Measurements from ENCODE around the gene KCND2.

The KCND2 gene

GRCh38 chr7:120353171-120353570 lies 80.2 kb downstream of the KCND2 start:
- Mint-ChIP-seq H3K9me3 (peaks cover 7% of the 10 kb centered on the region), H3K36me3 (ENCODE audit: low read depth) (no peaks in the 10 kb centered on the region), H3K27me3 (no peaks in the 10 kb centered on the region), H3K27ac (no peak overlapping the region), H3K4me3 (no peak overlapping the region), H3K4me1 (ENCODE audit: low read depth) (no peaks in the 10 kb centered on the region)
- DNase-seq: no peak

- no peaks in the 10 kb centered on the region for H3K4me1 Mint-ChIP-seq (ENCODE audit: low read depth)
- no peak for DNase-seq
- peaks cover 5% of the 10 kb centered on the region for H3K9me3 Mint-ChIP-seq
- H3K4me3 Mint-ChIP-seq: no peak overlapping the region
- H3K27me3 Mint-ChIP-seq: no peaks in the 10 kb centered on the region
- H3K36me3 Mint-ChIP-seq (ENCODE audit: low read depth): no peaks in the 10 kb centered on the region
- H3K27ac Mint-ChIP-seq: no peak overlapping the region
These were observed 87.9 kb downstream of the KCND2 start for GRCh38 chr7:120360918-120361317.

DNA sequence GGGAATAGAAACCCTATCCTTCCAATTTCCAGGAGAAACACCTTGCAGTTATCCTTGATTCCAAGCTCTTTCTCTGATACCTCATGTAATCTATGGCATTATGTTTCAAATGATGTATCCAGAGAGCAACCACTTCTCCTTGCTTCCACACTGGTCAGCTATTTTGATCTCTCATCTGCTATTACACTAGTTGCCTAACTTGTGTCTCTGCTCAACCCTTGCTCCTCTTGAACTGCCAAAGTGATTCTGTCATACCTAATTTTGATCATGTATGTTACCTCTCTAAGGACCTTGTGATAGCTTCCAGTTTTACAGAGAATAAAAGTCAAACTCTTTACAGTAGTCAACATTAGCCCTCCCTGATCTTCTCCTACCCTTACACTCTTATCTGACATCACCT lies 90.4 kb downstream of the KCND2 start:
- Mint-ChIP-seq H3K36me3 (ENCODE audit: low read depth) (no peaks in the 10 kb centered on the region), H3K27me3 (no peaks in the 10 kb centered on the region), H3K4me3 (no peak overlapping the region), H3K9me3 (peaks cover 5% of the 10 kb centered on the region), H3K27ac (no peak overlapping the region), H3K4me1 (ENCODE audit: low read depth) (no peaks in the 10 kb centered on the region)
- DNase-seq: no peak

DNA sequence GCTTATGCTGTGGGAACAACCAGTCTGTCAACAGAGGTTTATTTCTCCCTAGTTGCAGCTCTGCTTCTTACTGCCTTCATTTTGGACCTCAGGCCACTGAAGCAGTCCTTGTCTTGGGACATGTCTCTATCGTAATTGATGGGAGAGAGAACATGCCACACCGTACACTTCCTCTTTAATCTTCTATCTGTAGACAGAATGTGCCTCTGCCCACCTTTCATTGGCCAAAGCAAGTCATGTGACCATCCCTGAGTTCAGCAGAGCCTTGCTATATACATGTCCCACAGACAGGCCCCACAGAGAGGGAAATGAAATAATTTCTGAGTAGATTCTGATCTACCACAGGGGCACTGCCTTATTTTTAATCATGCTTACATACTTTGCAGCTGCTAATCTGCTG lies 98.0 kb downstream of the KCND2 start:
- Mint-ChIP-seq H3K4me1 (ENCODE audit: low read depth) (no peaks in the 10 kb centered on the region), H3K27me3 (no peaks in the 10 kb centered on the region), H3K27ac (no peak overlapping the region), H3K4me3 (no peak overlapping the region), H3K9me3 (peaks cover 3% of the 10 kb centered on the region), H3K36me3 (ENCODE audit: low read depth) (no peaks in the 10 kb centered on the region)
- DNase-seq: no peak

GRCh38 chr7:120373174-120373573 lies 100.2 kb downstream of the KCND2 start:
- Mint-ChIP-seq H3K4me3 (no peak overlapping the region), H3K36me3 (ENCODE audit: low read depth) (no peaks in the 10 kb centered on the region), H3K9me3 (peaks cover 3% of the 10 kb centered on the region), H3K4me1 (ENCODE audit: low read depth) (no peaks in the 10 kb centered on the region), H3K27ac (no peak overlapping the region), H3K27me3 (no peaks in the 10 kb centered on the region)
- DNase-seq: no peak

- Mint-ChIP-seq H3K36me3 (ENCODE audit: low read depth) (no peaks in the 10 kb centered on the region), H3K4me3 (no peak overlapping the region), H3K27me3 (no peaks in the 10 kb centered on the region), H3K27ac (no peak overlapping the region), H3K9me3 (no peaks in the 10 kb centered on the region), H3K4me1 (ENCODE audit: low read depth) (no peaks in the 10 kb centered on the region)
- DNase-seq: no peak
These were observed 121.6 kb downstream of the KCND2 start for GRCh38 chr7:120394595-120394994.

GRCh38 chr7:120395526-120396019 lies 122.6 kb downstream of the KCND2 start:
- Mint-ChIP-seq H3K36me3 (ENCODE audit: low read depth) (no peaks in the 10 kb centered on the region), H3K9me3 (no peaks in the 10 kb centered on the region), H3K27ac (no peak overlapping the region), H3K4me3 (no peak overlapping the region), H3K4me1 (ENCODE audit: low read depth) (no peaks in the 10 kb centered on the region), H3K27me3 (no peaks in the 10 kb centered on the region)
- no peak for DNase-seq

- Mint-ChIP-seq H3K27me3 (no peaks in the 10 kb centered on the region), H3K9me3 (no peaks in the 10 kb centered on the region), H3K4me3 (no peak overlapping the region), H3K36me3 (ENCODE audit: low read depth) (no peaks in the 10 kb centered on the region), H3K4me1 (ENCODE audit: low read depth) (peaks cover 6% of the 10 kb centered on the region), H3K27ac (no peak overlapping the region)
- DNase-seq: no peak
These were observed 125.5 kb downstream of the KCND2 start for GRCh38 chr7:120398284-120399000.

DNA sequence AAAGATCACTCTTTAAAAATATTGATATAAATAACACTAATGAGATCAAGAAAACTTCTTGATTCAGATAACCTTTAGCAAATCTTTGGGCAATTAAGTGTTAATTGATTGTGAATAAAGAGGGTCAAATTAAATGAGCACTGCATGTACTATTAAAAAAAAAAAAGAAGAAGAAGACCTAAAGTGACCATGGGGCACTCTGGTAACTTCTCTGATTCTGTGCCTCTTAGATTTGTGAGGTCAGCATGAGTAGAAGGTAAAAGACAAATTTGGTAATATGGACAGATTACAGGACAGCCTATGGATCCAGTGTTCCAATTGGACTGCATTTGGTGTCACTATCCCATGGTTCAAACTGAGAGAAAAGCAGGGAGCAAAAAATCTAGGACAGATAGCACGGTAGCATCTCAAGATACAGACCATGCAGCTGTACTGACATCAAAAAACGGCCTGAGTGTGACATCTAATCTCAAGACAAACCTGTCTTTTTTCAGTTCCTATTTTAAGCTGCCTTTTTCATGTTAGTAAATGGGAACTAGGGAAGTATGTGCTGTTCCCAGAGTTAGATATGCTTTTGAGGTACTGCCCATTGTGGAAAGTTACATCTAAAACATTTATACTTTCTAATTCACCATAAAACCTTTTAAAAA lies 128.0 kb downstream of the KCND2 start:
- Mint-ChIP-seq H3K4me1 (ENCODE audit: low read depth) (peaks cover 8% of the 10 kb centered on the region), H3K27me3 (no peaks in the 10 kb centered on the region), H3K36me3 (ENCODE audit: low read depth) (no peaks in the 10 kb centered on the region), H3K27ac (no peak overlapping the region), H3K4me3 (no peak overlapping the region), H3K9me3 (no peaks in the 10 kb centered on the region)
- DNase-seq: no peak

GRCh38 chr7:120402079-120402767 lies 129.2 kb downstream of the KCND2 start:
- DNase-seq: no peak
- Mint-ChIP-seq H3K27me3 (no peaks in the 10 kb centered on the region), H3K36me3 (ENCODE audit: low read depth) (no peaks in the 10 kb centered on the region), H3K4me1 (ENCODE audit: low read depth) (peaks cover 8% of the 10 kb centered on the region), H3K9me3 (no peaks in the 10 kb centered on the region), H3K4me3 (peak overlapping the region; percentile 27), H3K27ac (peak overlapping the region; percentile 59)

DNA sequence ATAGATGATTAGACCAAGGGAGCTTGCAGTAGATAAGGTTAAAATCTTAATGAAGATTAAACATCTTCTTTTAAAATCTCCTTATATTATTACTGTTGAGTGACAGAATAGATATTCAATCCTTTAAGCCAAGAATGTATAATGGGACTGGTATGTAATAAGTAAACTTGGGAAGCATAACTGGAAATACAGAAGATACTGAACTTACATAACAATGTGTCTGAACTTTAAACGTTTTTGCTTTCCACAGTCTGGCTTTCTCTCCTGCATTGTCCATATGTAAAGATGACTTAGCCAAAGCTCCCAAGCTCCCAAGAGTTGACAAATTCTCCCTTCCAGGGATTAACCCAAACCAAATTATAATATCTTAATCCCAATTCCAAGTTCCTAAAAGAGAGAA lies 129.8 kb downstream of the KCND2 start:
- H3K36me3 Mint-ChIP-seq (ENCODE audit: low read depth): no peaks in the 10 kb centered on the region
- DNase-seq: no peak
- no peaks in the 10 kb centered on the region for H3K27me3 Mint-ChIP-seq
- peaks cover 2% of the 10 kb centered on the region for H3K9me3 Mint-ChIP-seq
- no peak overlapping the region for H3K27ac Mint-ChIP-seq
- H3K4me3 Mint-ChIP-seq: no peak overlapping the region
- peaks cover 8% of the 10 kb centered on the region for H3K4me1 Mint-ChIP-seq (ENCODE audit: low read depth)

- Mint-ChIP-seq H3K36me3 (ENCODE audit: low read depth) (no peaks in the 10 kb centered on the region), H3K4me1 (ENCODE audit: low read depth) (peaks cover 8% of the 10 kb centered on the region), H3K9me3 (peaks cover 5% of the 10 kb centered on the region), H3K27me3 (no peaks in the 10 kb centered on the region), H3K27ac (peak overlapping the region; percentile 82), H3K4me3 (no peak overlapping the region)
- DNase-seq: no peak
These were observed 131.1 kb downstream of the KCND2 start for GRCh38 chr7:120404042-120404441.

DNA sequence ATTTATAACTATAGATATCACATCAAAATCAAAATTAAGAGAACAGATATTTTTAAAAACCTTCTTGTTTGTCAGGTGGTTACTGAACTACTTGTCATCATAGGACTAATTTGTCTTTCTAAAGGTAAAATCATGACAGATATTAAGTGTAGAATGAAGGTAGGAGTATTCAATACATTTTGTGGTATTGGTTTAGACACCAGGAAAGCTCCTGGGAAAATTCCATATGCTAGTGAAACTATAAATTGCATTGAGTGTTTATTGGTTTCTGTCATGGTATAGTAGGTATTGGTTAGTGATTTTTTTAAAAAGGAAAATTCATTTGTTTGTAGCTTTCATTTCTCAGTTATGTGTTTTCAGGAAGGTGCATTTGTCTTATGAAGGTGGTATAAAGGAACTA lies 132.7 kb downstream of the KCND2 start:
- no peak for DNase-seq
- peaks cover 5% of the 10 kb centered on the region for H3K9me3 Mint-ChIP-seq
- no peaks in the 10 kb centered on the region for H3K27me3 Mint-ChIP-seq
- no peaks in the 10 kb centered on the region for H3K36me3 Mint-ChIP-seq (ENCODE audit: low read depth)
- peaks cover 8% of the 10 kb centered on the region for H3K4me1 Mint-ChIP-seq (ENCODE audit: low read depth)
- H3K4me3 Mint-ChIP-seq: no peak overlapping the region
- no peak overlapping the region for H3K27ac Mint-ChIP-seq

DNA sequence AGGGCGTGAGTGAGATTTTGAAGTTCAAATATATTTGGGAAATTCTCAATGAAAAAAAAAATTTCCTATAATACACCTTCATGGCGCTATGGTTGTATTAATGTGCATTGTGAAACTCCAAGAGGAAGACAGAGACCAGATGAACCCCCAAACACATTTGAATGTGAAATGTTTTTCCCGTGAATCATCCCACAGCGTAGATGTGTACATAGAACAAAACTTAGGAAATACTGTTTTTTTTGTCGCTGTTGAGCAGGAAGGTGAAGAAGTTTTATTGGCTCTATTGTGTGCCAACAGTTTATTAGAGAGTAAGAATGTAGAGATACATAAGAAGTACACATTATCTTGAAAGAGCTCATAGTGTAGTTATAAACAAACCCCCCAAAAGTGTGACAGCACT lies 134.0 kb downstream of the KCND2 start:
- H3K9me3 Mint-ChIP-seq: peaks cover 5% of the 10 kb centered on the region
- H3K4me3 Mint-ChIP-seq: no peak overlapping the region
- DNase-seq: no peak
- no peaks in the 10 kb centered on the region for H3K27me3 Mint-ChIP-seq
- H3K4me1 Mint-ChIP-seq (ENCODE audit: low read depth): peaks cover 5% of the 10 kb centered on the region
- H3K27ac Mint-ChIP-seq: no peak overlapping the region
- no peaks in the 10 kb centered on the region for H3K36me3 Mint-ChIP-seq (ENCODE audit: low read depth)

Data from activated T-cell treated with anti-CD3 and anti-CD28 coated beads, Interleukin-2, amount 50 U/mL, for 24 hours (primary cell).